Liver (tissue), 9 donors: Measurements from ENCODE around the gene MFF. TPM values are rescaled to one million over a fixed set of nuclear protein-coding genes. Genes with fewer than 3 reads are reported as not detected.

ENCODE experiments used
- DNase-seq: peaks from one replicate; pipeline ENCODE4 v3.0.0-alpha.2; 2017; ENCODE audit warnings: low spot score
- H3K27ac ChIP-seq, 2 donors: one replicate each; pipeline ENCODE4 v1.7.0; 2013; ENCODE audit warnings: inconsistent platforms in 2 of 2, low read length in 2 of 2, control low read depth in 1 of 2, low read depth in 1 of 2, mild to moderate bottlenecking in 1 of 2
- H3K27me3 ChIP-seq, 4 donors: one replicate each; pipeline versions ENCODE4 v1.6.1 to v1.7.0; 2013; ENCODE audit warnings: low read length in 3 of 4, inconsistent platforms in 1 of 4, mild to moderate bottlenecking in 1 of 4, moderate library complexity in 1 of 4; ENCODE audit not compliant: control insufficient read depth in 4 of 4, insufficient read depth in 4 of 4
- H3K36me3 ChIP-seq, 4 donors: one replicate each; pipeline versions ENCODE4 v1.6.1 to v1.7.0; 2013; ENCODE audit warnings: low read length in 3 of 4, mild to moderate bottlenecking in 3 of 4, low read depth in 1 of 4, moderate library complexity in 1 of 4; ENCODE audit not compliant: control insufficient read depth in 4 of 4, insufficient read depth in 3 of 4
- H3K4me1 ChIP-seq, 4 donors: one replicate each; pipeline versions ENCODE4 v1.6.1 to v1.7.0; 2013; ENCODE audit warnings: low read length in 3 of 4, mild to moderate bottlenecking in 3 of 4, moderate library complexity in 1 of 4; ENCODE audit not compliant: control insufficient read depth in 4 of 4, insufficient read depth in 4 of 4
- H3K4me3 ChIP-seq, 3 donors: one replicate each; pipeline versions ENCODE4 v1.6.1 to v1.7.0; 2013; ENCODE audit warnings: low read length in 3 of 3, control low read depth in 1 of 3, low read depth in 1 of 3, mild to moderate bottlenecking in 1 of 3
- H3K9ac ChIP-seq, 2 donors: one replicate each; pipeline ENCODE4 v1.7.0; 2013; ENCODE audit warnings: low read length in 2 of 2, mild to moderate bottlenecking in 2 of 2, moderate library complexity in 2 of 2, control low read depth in 1 of 2, low read depth in 1 of 2
- H3K9me3 ChIP-seq, 4 donors: one replicate each; pipeline versions ENCODE4 v1.6.1 to v1.7.0; 2013; ENCODE audit warnings: low read length in 3 of 4; ENCODE audit not compliant: control insufficient read depth in 4 of 4
- EGR1 ChIP-seq, 2 donors: IDR thresholded peaks; 2 replicates each; pipeline ENCODE4 v1.6.1; 2016 to 2018; ENCODE audit warnings: antibody characterized with exemption in 2 of 2, low read depth in 2 of 2
- FOXA1 ChIP-seq: IDR thresholded peaks from 2 replicates; pipeline ENCODE4 v1.6.1; 2016; ENCODE audit warnings: antibody characterized with exemption
- FOXA2 ChIP-seq: IDR thresholded peaks from 2 replicates; pipeline ENCODE4 v1.6.1; 2016; ENCODE audit warnings: antibody characterized with exemption
- GABPA ChIP-seq, 2 donors: IDR thresholded peaks in 1 of 2; conservative IDR thresholded peaks in 1 of 2; 2 replicates each; pipeline ENCODE4 v1.6.1; 2016; ENCODE audit warnings: antibody characterized with exemption in 2 of 2, mild to moderate bottlenecking in 1 of 2, moderate library complexity in 1 of 2
- HNF4A ChIP-seq, 2 donors: conservative IDR thresholded peaks; 2 replicates each; pipeline ENCODE4 v1.6.1; 2016; ENCODE audit warnings: antibody characterized with exemption in 2 of 2, mild to moderate bottlenecking in 2 of 2
- HNF4G ChIP-seq: IDR thresholded peaks from 2 replicates; pipeline ENCODE4 v1.6.1; 2016; ENCODE audit warnings: antibody characterized with exemption
- JUND ChIP-seq, 2 donors: IDR thresholded peaks; 2 replicates each; pipeline ENCODE4 v1.6.1; 2016; ENCODE audit warnings: antibody characterized with exemption in 2 of 2
- NR2F2 ChIP-seq: IDR thresholded peaks from 2 replicates; pipeline ENCODE4 v1.6.1; 2016; ENCODE audit warnings: antibody characterized with exemption
- RAD21 ChIP-seq, 2 donors: IDR thresholded peaks; 2 replicates each; pipeline ENCODE4 v1.6.1; 2016; ENCODE audit warnings: antibody characterized with exemption in 2 of 2, mild to moderate bottlenecking in 2 of 2
- REST ChIP-seq: IDR thresholded peaks from 2 replicates; pipeline ENCODE4 v1.6.1; 2016; ENCODE audit warnings: antibody characterized with exemption, mild to moderate bottlenecking
- SP1 ChIP-seq: IDR thresholded peaks from 2 replicates; pipeline ENCODE4 v1.6.1; 2018; ENCODE audit warnings: antibody characterized with exemption, mild to moderate bottlenecking
- TAF1 ChIP-seq: conservative IDR thresholded peaks from 2 replicates; pipeline ENCODE4 v1.6.1; 2016; ENCODE audit warnings: antibody characterized with exemption, mild to moderate bottlenecking
- WGBS: extraction: QIAGEN DNeasy Blood & Tissue Kit; methylation state at CpG from one replicate; pipeline ENCODE4 v1.1.7; 2013; 5-methylcytosine and 5-hydroxymethylcytosine counted together
- polyA plus RNA-seq, 2 donors: library from polyadenylated mRNA; stranded (reverse) in 1 of 2; unstranded in 1 of 2; fragments of 200-250 nt in 1 of 2; fragments of >200 nt in 1 of 2; fragmentation: Nextera tagmentation in 1 of 2; extraction: Ambion mirVana in 1 of 2; gene quantifications; one replicate each; pipeline versions ENCODE4 v1.2.1 to v1.2.3, GENCODE V29; 2013 to 2015
- total RNA-seq, 2 donors: library from RNA; depleted of rRNA; stranded (reverse); fragments of >200 nt; gene quantifications; one replicate each; pipeline ENCODE4 v1.2.3, GENCODE V29; 2014
- TF ChIP-seq, protein P1 (sequence below): IDR thresholded peaks from 2 replicates; pipeline ENCODE4 v1.6.1; 2016; ENCODE audit warnings: antibody characterized with exemption
- TF ChIP-seq, protein P2 (sequence below): fragments of 150-350 bp; IDR thresholded peaks from 2 replicates; pipeline ENCODE4 v1.5.1; 2017; ENCODE audit warnings: improper control_type of control experiment, low read depth, low read length; ENCODE audit not compliant: missing input control
- donor health status: healthy.
- donor health status: healthy.
- donor health status: healthy.
- donor health status: healthy.
- donor health status: healthy.

Gene MFF
- total and polyA plus RNA-seq, 4 donors = 28.9 to 40.8 (median 33.2) TPM

DNA sequence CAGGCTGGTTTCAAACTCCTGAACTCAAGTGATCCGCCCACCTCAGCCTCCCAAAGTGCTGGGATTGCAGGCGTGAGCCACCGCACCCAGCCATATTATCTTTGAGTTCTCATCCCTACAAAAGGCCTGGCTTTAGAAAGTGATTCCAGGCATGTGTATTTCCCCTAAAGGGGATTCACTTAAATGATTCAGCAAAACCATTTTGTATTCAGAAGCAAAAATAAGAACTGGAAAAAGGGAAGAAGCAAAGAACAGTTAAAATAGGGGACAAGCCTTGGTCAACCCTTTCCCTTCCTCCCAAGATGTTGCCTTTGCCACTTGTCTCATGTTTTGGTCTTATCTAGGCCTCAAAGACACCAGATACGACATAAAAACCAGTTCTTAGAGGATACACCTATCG is 43.5 kb downstream of the MFF start:
- TF ChIP-seq NR2F2 = no peak
- no peak for TF ChIP-seq TAF1
- H3K4me1 ChIP-seq = no peaks in the 10 kb centered on the region
- no peak overlapping the region for H3K9ac ChIP-seq
- H3K4me3 ChIP-seq = no peak overlapping the region
- no peak for DNase-seq
- H3K9me3 ChIP-seq = no peaks in the 10 kb centered on the region
- H3K36me3 ChIP-seq = no peaks in the 10 kb centered on the region
- WGBS = 89% methylated on average over 5 of the region's 5 CpGs
- no peak overlapping the region for H3K27ac ChIP-seq
- no peaks in the 10 kb centered on the region for H3K27me3 ChIP-seq

DNA sequence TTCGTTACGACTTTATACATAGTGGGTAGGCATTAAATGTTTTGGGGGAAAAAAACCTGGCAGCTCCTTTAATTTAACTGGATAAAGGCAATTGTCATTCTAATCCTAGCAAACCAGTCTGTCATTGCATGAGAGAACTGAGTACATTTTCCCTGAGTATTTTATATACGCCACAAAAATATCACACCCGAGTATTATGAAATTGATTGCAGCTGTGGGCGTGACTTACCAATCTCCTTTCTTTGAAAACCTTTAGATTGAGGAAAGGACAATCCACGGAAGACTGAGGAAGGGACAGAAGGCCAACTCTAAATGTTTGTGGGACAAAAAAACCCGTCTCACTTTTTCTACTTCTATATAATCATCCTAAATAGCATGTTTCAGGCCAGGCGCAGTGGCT is 45.0 kb downstream of the MFF start:
- Histone ChIP-seq H3K4me1 (no peaks in the 10 kb centered on the region), H3K9me3 (no peaks in the 10 kb centered on the region), H3K27ac (no peak overlapping the region), H3K27me3 (no peaks in the 10 kb centered on the region), H3K36me3 (no peaks in the 10 kb centered on the region), H3K9ac (no peak overlapping the region), H3K4me3 (no peak overlapping the region)
- TF ChIP-seq JUND (IDR thresholded peaks at IDR 0.05) = no peak
- no peak for TF ChIP-seq HNF4A (conservative IDR thresholded peaks at IDR 0.05)
- TF ChIP-seq HNF4G = no peak
- no peak for TF ChIP-seq REST
- 86% methylated on average over 8 of the region's 8 CpGs for WGBS
- DNase-seq = no peak

- 72% methylated on average over 9 of the region's 9 CpGs for WGBS
- Histone ChIP-seq H3K27ac (no peak overlapping the region), H3K4me3 (no peak overlapping the region), H3K27me3 (no peaks in the 10 kb centered on the region), H3K36me3 (no peaks in the 10 kb centered on the region), H3K4me1 (no peaks in the 10 kb centered on the region), H3K9ac (no peak overlapping the region), H3K9me3 (no peaks in the 10 kb centered on the region)
- no peak for DNase-seq
- TF ChIP-seq JUND (IDR thresholded peaks at IDR 0.05) (no peak), RAD21 (IDR thresholded peaks at IDR 0.05) (no peak), HNF4A (conservative IDR thresholded peaks at IDR 0.05) (no peak), NR2F2 (no peak), SP1 (no peak), FOXA1 (no peak), EGR1 (IDR thresholded peaks at IDR 0.05; ENCODE audit: low read depth in 2 of 2) (no peak), FOXA2 (no peak), GABPA (IDR thresholded peaks at IDR 0.05 in 1 of 2, conservative IDR thresholded peaks at IDR 0.05 in 1 of 2) (no peak), HNF4G (no peak), TAF1 (no peak)
- TF ChIP-seq, protein P1, sequence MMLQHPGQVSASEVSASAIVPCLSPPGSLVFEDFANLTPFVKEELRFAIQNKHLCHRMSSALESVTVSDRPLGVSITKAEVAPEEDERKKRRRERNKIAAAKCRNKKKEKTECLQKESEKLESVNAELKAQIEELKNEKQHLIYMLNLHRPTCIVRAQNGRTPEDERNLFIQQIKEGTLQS = no peak
- TF ChIP-seq, protein P2, sequence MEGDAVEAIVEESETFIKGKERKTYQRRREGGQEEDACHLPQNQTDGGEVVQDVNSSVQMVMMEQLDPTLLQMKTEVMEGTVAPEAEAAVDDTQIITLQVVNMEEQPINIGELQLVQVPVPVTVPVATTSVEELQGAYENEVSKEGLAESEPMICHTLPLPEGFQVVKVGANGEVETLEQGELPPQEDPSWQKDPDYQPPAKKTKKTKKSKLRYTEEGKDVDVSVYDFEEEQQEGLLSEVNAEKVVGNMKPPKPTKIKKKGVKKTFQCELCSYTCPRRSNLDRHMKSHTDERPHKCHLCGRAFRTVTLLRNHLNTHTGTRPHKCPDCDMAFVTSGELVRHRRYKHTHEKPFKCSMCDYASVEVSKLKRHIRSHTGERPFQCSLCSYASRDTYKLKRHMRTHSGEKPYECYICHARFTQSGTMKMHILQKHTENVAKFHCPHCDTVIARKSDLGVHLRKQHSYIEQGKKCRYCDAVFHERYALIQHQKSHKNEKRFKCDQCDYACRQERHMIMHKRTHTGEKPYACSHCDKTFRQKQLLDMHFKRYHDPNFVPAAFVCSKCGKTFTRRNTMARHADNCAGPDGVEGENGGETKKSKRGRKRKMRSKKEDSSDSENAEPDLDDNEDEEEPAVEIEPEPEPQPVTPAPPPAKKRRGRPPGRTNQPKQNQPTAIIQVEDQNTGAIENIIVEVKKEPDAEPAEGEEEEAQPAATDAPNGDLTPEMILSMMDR = no peak
Observed at GRCh38 chr2:227370791-227371312, 45.8 kb downstream of the MFF start.
